ENCODE data around the gene RIMS1. TPM values are rescaled to one million over a fixed set of nuclear protein-coding genes. Genes with fewer than 3 reads are reported as not detected.
"Not testable (repeated sequence)": the region's sequence is repeated elsewhere in the genome, so short reads cannot be mapped to it uniquely, and the experiment has no call there.

RIMS1 gene
- total RNA-seq, 2 experiments from 2014 or later, result not detected

DNA sequence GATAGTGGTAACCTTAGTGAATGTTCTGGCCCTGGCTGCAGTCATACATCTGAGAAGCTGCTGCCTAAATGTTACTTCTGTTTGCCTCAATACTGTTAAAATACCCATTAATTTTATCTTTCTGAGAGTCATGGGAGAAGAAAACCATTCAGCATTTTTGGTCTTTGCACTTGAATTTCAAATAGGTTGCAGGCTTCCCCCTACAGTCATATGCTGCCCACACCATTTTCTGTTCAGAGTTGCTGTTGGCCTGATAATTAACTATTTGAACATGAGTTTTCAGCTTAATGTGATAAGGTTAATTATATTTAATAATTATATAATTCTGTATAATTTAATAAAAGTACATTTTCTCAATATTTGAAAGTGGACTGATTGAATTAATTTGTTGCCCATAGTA, 410.0 kb downstream of the RIMS1 start:
- intact Hi-C loops (cut with DNase I, micrococcal nuclease), result no loop called here
- ChIA-PET CTCF (no interaction called here), POLR2A (no interaction called here)
- Mint-ChIP-seq H3K4me1 (no peaks in the 10 kb centered on the region), H3K36me3 (ENCODE audit: low read depth) (no peaks in the 10 kb centered on the region), H3K9me3 (ENCODE audit: low read depth) (no peaks in the 10 kb centered on the region), H3K27ac (no peak overlapping the region), H3K27me3 (no peaks in the 10 kb centered on the region), H3K4me3 (no peak overlapping the region)
- DNase-seq, result no peak
- ATAC-seq, result no peak

DNA sequence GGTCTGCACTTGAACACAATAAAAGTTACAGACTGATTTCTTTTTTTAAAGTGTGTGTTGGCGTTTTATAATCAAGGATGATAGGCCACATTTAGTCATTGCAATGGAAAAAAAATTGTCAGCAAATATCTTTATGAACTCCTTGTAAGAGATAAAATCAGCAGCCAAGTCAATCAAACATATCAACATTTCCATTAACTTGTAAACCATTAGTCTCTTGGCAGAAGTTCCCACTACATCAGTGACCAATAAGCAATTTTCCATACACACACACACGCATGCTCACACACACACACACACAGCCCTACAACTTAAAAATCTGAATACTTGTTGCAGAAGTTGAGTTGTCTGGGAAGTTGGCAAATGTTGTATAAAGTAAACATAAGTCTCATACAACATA, 419.6 kb downstream of the RIMS1 start:
- DNase-seq (no peak), ATAC-seq (no peak)
- Mint-ChIP-seq H3K9me3 (ENCODE audit: low read depth) (no peaks in the 10 kb centered on the region), H3K27ac (no peak overlapping the region), H3K27me3 (no peaks in the 10 kb centered on the region), H3K4me1 (no peaks in the 10 kb centered on the region), H3K4me3 (no peak overlapping the region), H3K36me3 (ENCODE audit: low read depth) (no peaks in the 10 kb centered on the region)
- intact Hi-C loops (cut with DNase I, micrococcal nuclease), result no loop called here
- ChIA-PET CTCF (no interaction called here), POLR2A (no interaction called here)

DNA sequence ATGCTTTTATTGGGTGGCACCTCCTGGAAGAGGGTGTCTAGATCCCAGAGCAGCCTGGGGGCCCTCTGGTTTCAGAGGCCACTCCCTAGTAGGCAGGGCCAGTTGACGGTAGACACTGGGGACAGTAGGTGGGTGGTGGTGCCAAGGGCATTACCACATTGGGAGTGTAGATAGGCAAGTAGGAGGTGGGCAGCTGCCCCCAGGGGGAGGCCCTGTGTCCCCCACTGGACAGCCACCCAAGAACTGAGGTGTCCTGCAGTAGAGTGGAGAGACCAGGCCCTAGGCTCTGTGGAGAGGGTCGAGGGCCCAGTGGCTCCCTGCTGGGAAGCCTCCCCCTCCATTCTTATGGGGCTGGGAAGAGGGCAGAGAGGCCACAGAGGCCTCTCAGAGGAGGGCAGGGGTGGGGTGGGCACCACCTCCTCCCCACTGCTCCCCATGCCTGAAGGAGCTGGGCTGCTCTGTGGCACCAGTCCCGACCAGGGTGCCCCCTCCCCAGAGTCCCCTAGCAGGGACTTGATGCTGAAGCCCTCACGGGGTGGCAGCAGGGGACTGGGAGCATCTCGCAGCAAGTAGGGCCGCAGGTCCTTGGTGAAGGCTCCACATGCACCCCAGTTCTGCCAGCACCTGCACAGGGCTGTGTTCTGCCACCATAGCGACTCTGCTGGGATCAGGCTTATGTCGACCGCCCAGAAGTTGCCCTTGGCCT, 430.5 kb downstream of the RIMS1 start:
- H3K27ac Mint-ChIP-seq, result no peak overlapping the region
- intact Hi-C loops (cut with DNase I, micrococcal nuclease), result no loop called here
- ChIA-PET CTCF (no interaction called here), POLR2A (no interaction called here)
- ATAC-seq (no peak), DNase-seq (no peak)
- H3K27me3 Mint-ChIP-seq, result peaks cover 2% of the 10 kb centered on the region
- no peak overlapping the region for H3K4me3 Mint-ChIP-seq
- no peaks in the 10 kb centered on the region for H3K36me3 Mint-ChIP-seq (ENCODE audit: low read depth)
- H3K9me3 Mint-ChIP-seq (ENCODE audit: low read depth), result no peaks in the 10 kb centered on the region
- no peaks in the 10 kb centered on the region for H3K4me1 Mint-ChIP-seq

DNA sequence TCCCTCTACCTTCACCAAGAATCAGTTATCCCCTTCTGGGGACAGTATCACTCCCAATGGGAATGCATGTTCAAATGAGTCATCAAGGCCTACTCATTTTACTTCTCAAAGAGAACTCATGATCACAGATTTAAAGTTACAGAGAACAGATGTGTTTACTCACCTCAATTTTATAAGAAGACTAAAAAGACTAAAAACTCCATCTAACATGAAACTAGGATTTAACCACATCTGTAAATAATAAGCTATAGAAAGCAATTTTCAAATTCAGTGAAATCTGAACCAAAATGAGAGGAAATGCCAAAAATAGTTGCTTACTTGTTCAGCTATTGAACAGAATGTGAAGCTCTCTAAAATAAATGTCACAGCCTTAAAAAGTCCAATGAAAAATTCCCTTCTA, 435.4 kb downstream of the RIMS1 start:
- no peak overlapping the region for H3K27ac Mint-ChIP-seq
- H3K9me3 Mint-ChIP-seq (ENCODE audit: low read depth), result no peaks in the 10 kb centered on the region
- ChIA-PET CTCF (no interaction called here), POLR2A (no interaction called here)
- H3K27me3 Mint-ChIP-seq, result peaks cover 5% of the 10 kb centered on the region
- H3K4me3 Mint-ChIP-seq, result no peak overlapping the region
- intact Hi-C loops (cut with DNase I, micrococcal nuclease), result no loop called here
- H3K36me3 Mint-ChIP-seq (ENCODE audit: low read depth), result no peaks in the 10 kb centered on the region
- ATAC-seq (no peak), DNase-seq (no peak)
- H3K4me1 Mint-ChIP-seq, result no peaks in the 10 kb centered on the region

DNA sequence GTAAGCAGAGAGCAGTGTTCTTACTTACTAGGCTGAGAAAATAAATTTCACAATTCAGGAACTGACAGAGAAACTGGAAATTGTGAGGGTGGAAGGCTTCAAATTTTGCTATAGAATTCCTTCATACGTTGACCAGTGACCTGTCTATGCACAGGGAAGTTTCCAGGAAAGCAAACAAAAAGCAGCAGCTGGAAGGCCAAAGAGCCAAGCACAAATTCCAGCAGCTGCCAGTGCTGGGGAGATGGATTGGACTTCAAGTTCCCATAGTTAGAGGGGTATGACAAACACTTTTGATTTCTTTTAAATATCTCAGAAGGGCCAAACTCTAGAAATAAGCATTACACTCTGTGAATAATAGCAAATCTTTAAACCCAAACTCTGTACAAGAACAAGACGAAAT, 436.4 kb downstream of the RIMS1 start:
- no peaks in the 10 kb centered on the region for H3K4me1 Mint-ChIP-seq
- intact Hi-C loops (cut with DNase I, micrococcal nuclease), result no loop called here
- no peaks in the 10 kb centered on the region for H3K9me3 Mint-ChIP-seq (ENCODE audit: low read depth)
- DNase-seq (no peak), ATAC-seq (no peak)
- H3K36me3 Mint-ChIP-seq (ENCODE audit: low read depth), result no peaks in the 10 kb centered on the region
- POLR2A ChIA-PET, result no interaction called here
- no peak overlapping the region for H3K27ac Mint-ChIP-seq
- CTCF ChIA-PET, result no interaction called here
- H3K4me3 Mint-ChIP-seq, result no peak overlapping the region
- H3K27me3 Mint-ChIP-seq, result peaks cover 5% of the 10 kb centered on the region

DNA sequence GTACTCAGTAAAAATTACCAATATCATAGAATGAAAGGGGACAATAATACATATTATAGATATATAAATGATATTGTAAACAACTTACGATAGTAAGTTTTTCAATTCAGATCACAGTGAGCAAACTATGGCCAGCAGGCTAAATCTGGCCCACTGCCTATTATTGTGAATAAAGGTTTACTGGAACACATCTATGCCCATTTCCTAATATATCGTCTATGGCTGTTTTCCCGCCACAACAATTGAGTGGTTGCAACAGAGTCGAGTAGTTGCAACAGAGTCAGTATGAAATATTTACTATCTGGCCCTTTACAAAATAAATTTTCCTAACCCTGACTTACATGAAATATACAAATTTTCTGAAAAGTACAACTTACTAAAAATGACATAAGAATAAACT, 438.2 kb downstream of the RIMS1 start:
- no peaks in the 10 kb centered on the region for H3K9me3 Mint-ChIP-seq (ENCODE audit: low read depth)
- ATAC-seq, result no peak
- H3K36me3 Mint-ChIP-seq (ENCODE audit: low read depth), result no peaks in the 10 kb centered on the region
- H3K4me3 Mint-ChIP-seq, result no peak overlapping the region
- H3K27ac Mint-ChIP-seq, result no peak overlapping the region
- intact Hi-C loops (cut with DNase I, micrococcal nuclease), result no loop called here
- DNase-seq, result no peak
- ChIA-PET POLR2A (no interaction called here), CTCF (no interaction called here)
- H3K27me3 Mint-ChIP-seq, result peaks cover 5% of the 10 kb centered on the region
- H3K4me1 Mint-ChIP-seq, result no peaks in the 10 kb centered on the region

DNA sequence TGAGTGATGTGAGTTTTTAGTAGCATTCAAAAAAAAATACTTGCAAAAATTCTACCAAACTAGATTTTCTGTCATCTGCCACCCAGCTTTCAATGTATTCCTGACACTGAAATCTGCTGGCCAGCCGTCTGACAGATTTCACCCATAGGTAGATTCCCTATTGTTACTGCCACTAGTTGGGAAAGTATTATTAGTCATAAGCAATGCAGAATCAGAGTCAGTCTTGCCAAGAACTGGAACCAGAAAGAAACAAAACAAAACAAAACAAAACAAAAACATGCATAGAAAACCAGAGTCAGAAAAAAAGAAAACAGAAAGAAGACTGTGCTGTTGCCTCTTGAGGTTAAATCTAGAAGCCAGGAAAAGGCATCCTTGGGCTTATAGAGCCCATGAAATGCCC, 442.4 kb downstream of the RIMS1 start:
- no peaks in the 10 kb centered on the region for H3K4me1 Mint-ChIP-seq
- POLR2A ChIA-PET, result no interaction called here
- CTCF ChIA-PET, result no interaction called here
- H3K36me3 Mint-ChIP-seq (ENCODE audit: low read depth), result no peaks in the 10 kb centered on the region
- no peak overlapping the region for H3K27ac Mint-ChIP-seq
- H3K4me3 Mint-ChIP-seq, result no peak overlapping the region
- intact Hi-C loops (cut with DNase I, micrococcal nuclease), result no loop called here
- no peak for ATAC-seq
- H3K9me3 Mint-ChIP-seq (ENCODE audit: low read depth), result no peaks in the 10 kb centered on the region
- DNase-seq, result no peak
- peaks cover 5% of the 10 kb centered on the region for H3K27me3 Mint-ChIP-seq

DNA sequence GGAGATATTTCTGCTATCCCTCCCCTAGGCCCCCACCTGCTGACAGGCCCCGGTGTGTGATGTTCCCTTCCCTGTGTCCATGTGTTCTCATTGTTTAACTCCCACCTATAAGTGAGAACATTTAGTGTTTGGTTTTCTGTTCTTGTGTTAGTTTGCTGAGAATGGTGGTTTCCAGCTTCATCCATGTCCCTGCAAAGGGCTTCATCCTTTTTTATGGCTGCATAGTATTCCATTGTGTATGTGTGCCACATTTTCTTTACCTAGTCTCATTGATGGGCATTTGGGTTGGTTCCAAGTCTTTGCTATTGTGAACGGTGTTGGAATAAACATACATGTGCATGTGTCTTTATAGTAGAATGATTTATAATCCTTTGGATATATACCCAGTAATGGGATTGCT, 448.9 kb downstream of the RIMS1 start:
- H3K27ac Mint-ChIP-seq; H3K4me3 Mint-ChIP-seq; ATAC-seq; H3K36me3 Mint-ChIP-seq (ENCODE audit: low read depth); H3K4me1 Mint-ChIP-seq; intact Hi-C loops (cut with DNase I, micrococcal nuclease); POLR2A ChIA-PET; DNase-seq; H3K27me3 Mint-ChIP-seq; H3K9me3 Mint-ChIP-seq (ENCODE audit: low read depth): not testable (repeated sequence)
- CTCF ChIA-PET, result interaction anchor here (0.8 kb wide), 1 partner anchor 16 kb away, joined by 3 read pairs; no protein-coding TSS in a partner anchor

DNA sequence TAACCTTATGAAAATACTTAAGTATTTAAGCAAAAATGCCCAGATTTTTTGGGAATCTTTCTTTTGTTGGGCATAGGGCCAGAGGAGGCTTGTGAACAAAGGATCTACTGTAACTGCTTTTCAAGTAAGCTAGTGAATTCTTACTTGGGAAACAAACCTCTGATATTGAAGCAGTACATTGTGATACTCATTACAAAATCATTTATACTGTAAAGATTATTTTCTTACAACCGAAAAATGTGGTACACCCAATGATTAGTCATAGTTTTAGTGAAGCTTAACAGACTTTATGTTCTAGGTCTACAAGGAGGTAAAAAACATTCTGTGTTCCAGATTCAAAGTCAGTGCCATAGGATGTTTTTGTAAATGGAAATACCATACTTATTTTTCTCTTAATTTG, 462.6 kb downstream of the RIMS1 start:
- peaks cover 4% of the 10 kb centered on the region for H3K27me3 Mint-ChIP-seq
- no peaks in the 10 kb centered on the region for H3K36me3 Mint-ChIP-seq (ENCODE audit: low read depth)
- H3K27ac Mint-ChIP-seq, result no peak overlapping the region
- POLR2A ChIA-PET, result no interaction called here
- CTCF ChIA-PET, result no interaction called here
- intact Hi-C loops (cut with DNase I, micrococcal nuclease), result no loop called here
- no peak for ATAC-seq
- H3K4me1 Mint-ChIP-seq, result no peaks in the 10 kb centered on the region
- no peaks in the 10 kb centered on the region for H3K9me3 Mint-ChIP-seq (ENCODE audit: low read depth)
- DNase-seq, result no peak
- H3K4me3 Mint-ChIP-seq, result no peak overlapping the region

DNA sequence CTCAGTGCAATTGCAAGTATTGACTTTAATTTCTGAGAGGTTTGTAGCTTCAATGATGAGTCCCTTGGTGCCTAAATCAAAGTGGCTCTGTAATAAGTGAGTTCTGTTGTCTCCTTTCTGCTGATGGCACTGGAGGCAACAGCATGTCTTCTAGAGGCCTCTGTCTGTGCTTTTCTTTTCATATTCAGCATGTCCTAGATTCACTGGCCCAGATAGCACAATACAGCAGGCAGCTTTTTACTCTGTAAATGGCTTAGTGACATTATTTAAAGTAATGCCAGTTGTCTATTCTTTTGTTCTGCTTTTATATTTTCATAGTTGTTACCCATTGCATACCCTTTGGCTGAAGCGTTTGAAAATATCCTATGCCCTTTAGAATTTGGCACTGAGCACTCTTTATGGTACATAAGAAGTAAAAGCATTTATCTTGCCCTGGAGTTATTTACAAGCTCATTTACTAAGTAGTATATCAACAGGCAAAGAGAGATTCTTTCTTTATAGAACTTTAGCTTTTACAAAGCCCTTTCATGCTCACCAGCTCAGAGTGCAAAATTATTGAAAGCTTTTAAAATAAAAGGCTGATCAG, 464.0 kb downstream of the RIMS1 start:
- Mint-ChIP-seq H3K27ac (no peak overlapping the region), H3K27me3 (peaks cover 3% of the 10 kb centered on the region), H3K4me3 (no peak overlapping the region), H3K4me1 (no peaks in the 10 kb centered on the region), H3K9me3 (ENCODE audit: low read depth) (no peaks in the 10 kb centered on the region), H3K36me3 (ENCODE audit: low read depth) (no peaks in the 10 kb centered on the region)
- CTCF ChIA-PET, result interaction anchor here (1.0 to 1.1 kb wide), 2 partner anchors 16 to 61 kb away, joined by 3 read pairs; no protein-coding TSS in a partner anchor
- DNase-seq (no peak), ATAC-seq (no peak)
- POLR2A ChIA-PET, result no interaction called here
- intact Hi-C loops (cut with DNase I, micrococcal nuclease), result no loop called here

DNA sequence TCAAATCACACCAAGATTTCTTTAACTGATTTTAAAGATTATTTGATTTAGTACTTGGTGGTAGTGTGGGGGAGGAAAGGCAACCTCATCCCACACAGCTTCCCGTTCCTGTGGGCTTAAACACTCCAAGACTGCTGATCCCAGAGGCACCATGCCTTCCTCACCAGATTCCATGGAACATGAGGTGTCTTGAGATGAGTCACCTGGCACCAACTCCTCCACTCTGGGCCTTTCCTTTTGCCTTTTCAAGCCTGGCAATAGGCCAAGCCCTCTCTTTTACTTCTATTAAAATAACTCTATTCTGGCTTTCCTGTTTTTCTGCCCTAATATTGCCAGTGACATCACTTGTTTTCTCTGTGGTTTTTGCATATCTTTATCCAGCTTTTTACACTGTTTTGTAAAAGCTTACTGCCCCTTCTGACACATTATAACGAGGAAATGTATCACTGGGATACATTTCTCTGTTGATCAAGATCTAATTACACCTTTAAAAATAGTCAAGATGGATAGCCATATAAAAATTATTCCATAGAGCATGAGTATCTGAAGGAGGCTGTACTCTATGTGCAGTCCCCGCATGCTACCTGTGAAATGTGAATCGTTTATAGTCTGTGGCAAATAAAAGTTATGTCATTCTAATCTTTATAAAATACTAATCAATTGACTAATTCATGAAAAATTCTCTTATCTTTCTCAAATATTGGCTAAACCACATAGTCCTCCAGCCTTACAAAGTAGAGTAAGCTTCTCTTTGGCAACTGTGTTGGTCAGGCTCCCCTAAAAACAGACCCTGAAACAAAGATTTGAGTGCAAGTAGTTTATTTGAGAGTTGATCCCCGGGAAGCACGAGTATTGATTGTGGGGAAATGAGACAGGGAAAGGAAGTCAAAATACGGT, 477.7 kb downstream of the RIMS1 start:
- no peak overlapping the region for H3K4me3 Mint-ChIP-seq
- ChIA-PET CTCF (no interaction called here), POLR2A (no interaction called here)
- intact Hi-C loops (cut with DNase I, micrococcal nuclease), result no loop called here
- no peaks in the 10 kb centered on the region for H3K36me3 Mint-ChIP-seq (ENCODE audit: low read depth)
- DNase-seq (no peak), ATAC-seq (no peak)
- H3K27ac Mint-ChIP-seq, result no peak overlapping the region
- no peaks in the 10 kb centered on the region for H3K4me1 Mint-ChIP-seq
- peaks cover 9% of the 10 kb centered on the region for H3K27me3 Mint-ChIP-seq
- no peaks in the 10 kb centered on the region for H3K9me3 Mint-ChIP-seq (ENCODE audit: low read depth)

DNA sequence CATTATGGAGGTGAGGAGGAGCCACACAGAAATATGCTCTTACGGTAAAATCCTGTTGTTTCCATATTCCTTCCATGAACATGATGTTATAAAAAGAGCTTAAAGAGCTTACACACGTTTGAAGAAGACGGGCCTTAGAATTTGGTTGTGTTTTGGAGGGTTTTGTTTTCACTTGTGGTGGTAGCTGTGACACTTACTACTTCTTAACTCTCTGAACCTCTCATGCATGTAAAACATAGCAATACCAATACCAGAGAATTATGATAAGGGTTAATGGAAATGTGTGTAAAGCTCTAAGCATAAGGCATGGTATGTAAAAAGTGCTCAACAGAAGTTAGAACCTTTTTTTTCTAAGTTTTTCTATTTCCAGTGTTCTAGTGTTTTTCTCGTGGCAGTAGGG, 479.4 kb downstream of the RIMS1 start:
- ATAC-seq (no peak), DNase-seq (no peak)
- intact Hi-C loops (cut with DNase I, micrococcal nuclease), result no loop called here
- Mint-ChIP-seq H3K4me1 (no peaks in the 10 kb centered on the region), H3K27me3 (peaks cover 9% of the 10 kb centered on the region), H3K27ac (no peak overlapping the region), H3K4me3 (no peak overlapping the region), H3K9me3 (ENCODE audit: low read depth) (no peaks in the 10 kb centered on the region), H3K36me3 (ENCODE audit: low read depth) (no peaks in the 10 kb centered on the region)
- ChIA-PET POLR2A (no interaction called here), CTCF (no interaction called here)
